ENCODE data around the gene FAM83F.

DNA sequence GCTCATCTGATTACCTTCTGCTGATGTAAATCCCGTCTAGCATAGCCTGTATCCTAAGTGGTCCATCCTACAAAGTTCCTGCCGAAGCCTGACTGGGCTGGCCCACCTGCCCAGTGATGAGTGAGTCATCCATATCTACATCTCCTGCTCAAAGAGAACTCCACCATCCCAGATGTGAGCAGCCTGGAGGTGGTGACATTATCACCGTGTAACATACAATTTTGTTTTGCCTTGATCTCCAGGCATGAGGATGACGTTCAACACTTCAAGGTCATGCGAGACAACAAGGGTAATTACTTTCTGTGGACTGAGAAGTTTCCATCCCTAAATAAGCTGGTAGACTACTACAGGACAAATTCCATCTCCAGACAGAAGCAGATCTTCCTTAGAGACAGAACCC, 29.0 kb upstream of the FAM83F start:
- TF ChIP-seq HDGF (IDR thresholded peaks at IDR 0.05) (no peak), NRF1 (conservative IDR thresholded peaks at IDR 0.05; ENCODE audit: low read depth, low read length) (no peak), POLR2A (IDR thresholded peaks at IDR 0.05; ENCODE audit: low read depth, low read length) (no peak), RCOR1 (conservative IDR thresholded peaks at IDR 0.05; ENCODE audit: low read depth, low read length) (no peak), HDAC6 (IDR thresholded peaks at IDR 0.05; ENCODE audit: unreplicated experiment) (no peak), RB1 (IDR thresholded peaks at IDR 0.05; ENCODE audit: borderline replicate concordance) (no peak)
- TF ChIP-seq, protein P1, sequence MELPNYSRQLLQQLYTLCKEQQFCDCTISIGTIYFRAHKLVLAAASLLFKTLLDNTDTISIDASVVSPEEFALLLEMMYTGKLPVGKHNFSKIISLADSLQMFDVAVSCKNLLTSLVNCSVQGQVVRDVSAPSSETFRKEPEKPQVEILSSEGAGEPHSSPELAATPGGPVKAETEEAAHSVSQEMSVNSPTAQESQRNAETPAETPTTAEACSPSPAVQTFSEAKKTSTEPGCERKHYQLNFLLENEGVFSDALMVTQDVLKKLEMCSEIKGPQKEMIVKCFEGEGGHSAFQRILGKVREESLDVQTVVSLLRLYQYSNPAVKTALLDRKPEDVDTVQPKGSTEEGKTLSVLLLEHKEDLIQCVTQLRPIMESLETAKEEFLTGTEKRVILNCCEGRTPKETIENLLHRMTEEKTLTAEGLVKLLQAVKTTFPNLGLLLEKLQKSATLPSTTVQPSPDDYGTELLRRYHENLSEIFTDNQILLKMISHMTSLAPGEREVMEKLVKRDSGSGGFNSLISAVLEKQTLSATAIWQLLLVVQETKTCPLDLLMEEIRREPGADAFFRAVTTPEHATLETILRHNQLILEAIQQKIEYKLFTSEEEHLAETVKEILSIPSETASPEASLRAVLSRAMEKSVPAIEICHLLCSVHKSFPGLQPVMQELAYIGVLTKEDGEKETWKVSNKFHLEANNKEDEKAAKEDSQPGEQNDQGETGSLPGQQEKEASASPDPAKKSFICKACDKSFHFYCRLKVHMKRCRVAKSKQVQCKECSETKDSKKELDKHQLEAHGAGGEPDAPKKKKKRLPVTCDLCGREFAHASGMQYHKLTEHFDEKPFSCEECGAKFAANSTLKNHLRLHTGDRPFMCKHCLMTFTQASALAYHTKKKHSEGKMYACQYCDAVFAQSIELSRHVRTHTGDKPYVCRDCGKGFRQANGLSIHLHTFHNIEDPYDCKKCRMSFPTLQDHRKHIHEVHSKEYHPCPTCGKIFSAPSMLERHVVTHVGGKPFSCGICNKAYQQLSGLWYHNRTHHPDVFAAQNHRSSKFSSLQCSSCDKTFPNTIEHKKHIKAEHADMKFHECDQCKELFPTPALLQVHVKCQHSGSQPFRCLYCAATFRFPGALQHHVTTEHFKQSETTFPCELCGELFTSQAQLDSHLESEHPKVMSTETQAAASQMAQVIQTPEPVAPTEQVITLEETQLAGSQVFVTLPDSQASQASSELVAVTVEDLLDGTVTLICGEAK (IDR thresholded peaks at IDR 0.05; ENCODE audit: borderline replicate concordance): no peak
- TF ChIP-seq, protein P2, sequence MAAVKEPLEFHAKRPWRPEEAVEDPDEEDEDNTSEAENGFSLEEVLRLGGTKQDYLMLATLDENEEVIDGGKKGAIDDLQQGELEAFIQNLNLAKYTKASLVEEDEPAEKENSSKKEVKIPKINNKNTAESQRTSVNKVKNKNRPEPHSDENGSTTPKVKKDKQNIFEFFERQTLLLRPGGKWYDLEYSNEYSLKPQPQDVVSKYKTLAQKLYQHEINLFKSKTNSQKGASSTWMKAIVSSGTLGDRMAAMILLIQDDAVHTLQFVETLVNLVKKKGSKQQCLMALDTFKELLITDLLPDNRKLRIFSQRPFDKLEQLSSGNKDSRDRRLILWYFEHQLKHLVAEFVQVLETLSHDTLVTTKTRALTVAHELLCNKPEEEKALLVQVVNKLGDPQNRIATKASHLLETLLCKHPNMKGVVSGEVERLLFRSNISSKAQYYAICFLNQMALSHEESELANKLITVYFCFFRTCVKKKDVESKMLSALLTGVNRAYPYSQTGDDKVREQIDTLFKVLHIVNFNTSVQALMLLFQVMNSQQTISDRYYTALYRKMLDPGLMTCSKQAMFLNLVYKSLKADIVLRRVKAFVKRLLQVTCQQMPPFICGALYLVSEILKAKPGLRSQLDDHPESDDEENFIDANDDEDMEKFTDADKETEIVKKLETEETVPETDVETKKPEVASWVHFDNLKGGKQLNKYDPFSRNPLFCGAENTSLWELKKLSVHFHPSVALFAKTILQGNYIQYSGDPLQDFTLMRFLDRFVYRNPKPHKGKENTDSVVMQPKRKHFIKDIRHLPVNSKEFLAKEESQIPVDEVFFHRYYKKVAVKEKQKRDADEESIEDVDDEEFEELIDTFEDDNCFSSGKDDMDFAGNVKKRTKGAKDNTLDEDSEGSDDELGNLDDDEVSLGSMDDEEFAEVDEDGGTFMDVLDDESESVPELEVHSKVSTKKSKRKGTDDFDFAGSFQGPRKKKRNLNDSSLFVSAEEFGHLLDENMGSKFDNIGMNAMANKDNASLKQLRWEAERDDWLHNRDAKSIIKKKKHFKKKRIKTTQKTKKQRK (IDR thresholded peaks at IDR 0.05; ENCODE audit: low read depth, low read length): no peak

Measured in GM12878 (cell line).